ENCODE results near the gene PTCD2.
"Not testable (repeated sequence)": the region's sequence is repeated elsewhere in the genome, so short reads cannot be mapped to it uniquely, and the experiment has no call there.

Gene PTCD2

GRCh38 chr5:72378639-72379289 is 58.6 kb downstream of the PTCD2 start:
- DNase-seq (ENCODE audit: low read depth in 2 of 3, low spot score in 2 of 3) = no peak

DNA sequence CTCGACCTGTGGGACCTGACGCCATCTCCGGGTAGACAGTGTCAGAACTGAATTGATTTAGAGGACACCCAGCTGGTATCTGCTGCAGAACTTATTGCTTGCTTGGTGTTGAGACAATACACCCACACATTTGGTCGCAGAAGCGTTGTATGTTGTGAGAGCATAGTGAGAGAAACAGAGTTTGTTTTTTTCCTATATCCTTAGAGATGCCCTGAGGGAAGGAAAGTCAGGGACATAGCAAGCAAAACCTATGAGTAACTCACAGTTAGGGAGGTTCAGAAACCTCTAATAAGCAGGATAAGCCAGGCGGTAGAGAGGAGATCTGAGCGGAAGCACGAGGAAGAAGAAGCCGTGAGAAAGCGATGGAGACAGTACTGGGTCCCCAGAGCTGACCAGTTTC is 59.8 kb downstream of the PTCD2 start:
- no peak for DNase-seq (ENCODE audit: low read depth in 2 of 3, low spot score in 2 of 3)

DNA sequence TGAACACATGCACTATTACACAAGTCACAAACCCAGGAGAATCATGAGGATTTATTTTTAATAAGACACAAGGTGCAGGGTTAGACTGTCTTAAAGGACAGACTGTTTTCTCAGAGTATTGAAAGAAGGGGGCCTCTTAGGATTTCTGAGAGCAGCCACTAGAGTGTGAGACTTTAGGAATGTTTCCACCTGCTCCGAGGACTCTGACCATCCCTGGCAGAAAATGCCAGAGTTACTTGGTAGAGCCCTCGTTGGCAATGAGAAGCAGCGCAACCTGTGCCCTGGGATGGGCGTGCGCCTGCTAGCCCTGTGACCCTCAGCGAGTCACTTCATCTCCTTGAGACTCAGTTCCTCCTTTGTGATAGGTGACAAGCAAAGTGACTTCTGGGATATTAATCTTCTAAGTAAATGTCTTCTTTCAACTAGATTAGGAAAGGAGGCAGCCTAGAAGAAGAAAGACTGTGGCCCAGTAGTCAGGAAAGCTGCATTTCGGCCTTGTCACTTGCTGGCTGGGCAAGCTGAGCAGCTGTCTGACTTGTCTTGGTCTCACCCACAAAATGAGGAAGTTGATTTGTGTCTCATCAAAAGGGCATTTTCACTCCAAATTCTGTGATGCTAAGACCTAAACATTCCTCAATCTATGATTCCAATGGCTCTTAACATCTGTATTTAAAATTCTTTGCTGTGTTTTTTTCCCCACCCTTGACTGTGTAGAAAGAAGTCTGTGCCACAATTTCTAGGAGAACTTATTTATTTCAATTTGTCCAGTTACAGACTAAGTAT is 60.5 kb downstream of the PTCD2 start:
- DNase-seq (ENCODE audit: low read depth in 2 of 3, low spot score in 2 of 3) = no peak

GRCh38 chr5:72383280-72383679 is 63.1 kb downstream of the PTCD2 start:
- no peak for DNase-seq (ENCODE audit: low read depth in 2 of 3, low spot score in 2 of 3)

DNA sequence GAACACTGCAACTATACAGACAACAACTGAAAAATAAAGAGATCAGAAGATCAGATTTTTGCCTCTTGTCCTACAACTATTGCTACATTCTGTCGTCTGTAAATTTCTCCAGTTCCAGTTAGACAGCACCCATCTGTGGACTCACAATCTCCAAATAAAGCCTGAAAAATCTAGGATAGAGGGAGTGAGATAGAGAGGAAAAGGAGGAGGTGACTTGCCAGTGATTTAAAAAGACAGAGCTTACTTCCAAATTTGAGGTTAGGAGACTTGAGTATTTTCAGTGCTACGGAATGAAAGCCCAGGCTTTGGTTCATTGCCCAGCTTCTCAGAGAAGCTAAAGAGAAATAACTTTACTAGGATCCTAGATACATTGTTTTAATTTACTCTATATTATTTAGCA is 63.6 kb downstream of the PTCD2 start:
- DNase-seq (ENCODE audit: low read depth in 2 of 3, low spot score in 2 of 3) = no peak

DNA sequence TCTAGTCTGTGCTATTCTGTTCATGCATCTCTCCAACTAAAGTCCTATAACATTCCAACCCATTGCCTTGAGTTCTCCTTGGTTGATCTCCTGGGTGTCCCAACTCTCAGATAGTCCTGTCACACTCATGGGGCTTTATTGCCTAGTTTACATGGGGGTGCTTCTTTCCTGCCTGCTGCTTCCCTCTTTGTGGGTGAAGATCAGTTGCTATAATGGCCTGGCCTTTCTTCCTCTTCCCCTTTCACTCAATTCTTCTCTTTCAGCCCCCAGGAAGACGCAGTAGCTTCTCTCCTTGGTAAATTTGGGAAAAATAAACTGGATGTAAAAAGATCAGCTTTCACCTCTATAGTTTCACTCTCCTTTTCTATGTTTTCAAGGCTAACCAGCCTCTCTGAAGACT is 66.5 kb downstream of the PTCD2 start:
- no peak for DNase-seq (ENCODE audit: low read depth in 2 of 3, low spot score in 2 of 3)

- no peak for DNase-seq (ENCODE audit: low read depth in 2 of 3, low spot score in 2 of 3)
Measured at GRCh38 chr5:72387985-72388384, 67.8 kb downstream of the PTCD2 start.

- DNase-seq (ENCODE audit: low read depth in 2 of 3, low spot score in 2 of 3) = no peak
Measured at GRCh38 chr5:72388646-72389045, 68.5 kb downstream of the PTCD2 start.

DNA sequence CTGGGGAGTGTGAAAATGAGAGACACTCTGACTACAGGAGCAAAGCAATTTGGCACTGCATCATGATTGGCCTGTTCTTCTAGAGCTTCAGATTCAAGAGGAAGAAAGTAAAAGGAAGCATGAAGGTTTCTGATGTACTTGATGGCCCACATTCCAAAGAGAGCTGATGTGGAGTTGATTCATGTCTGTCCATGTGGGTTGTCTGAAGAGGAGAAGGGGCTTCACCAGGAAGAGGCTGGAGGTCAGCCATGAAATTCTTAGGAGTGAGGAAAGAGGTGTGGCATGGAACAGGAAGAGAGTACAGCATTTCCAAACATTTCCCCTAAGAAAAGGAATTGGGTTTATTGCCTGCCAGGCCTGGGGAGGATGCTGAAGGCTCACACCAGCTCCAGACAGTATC is 70.7 kb downstream of the PTCD2 start:
- no peak for DNase-seq (ENCODE audit: low read depth in 2 of 3, low spot score in 2 of 3)

- no peak for DNase-seq (ENCODE audit: low read depth in 2 of 3, low spot score in 2 of 3)
Measured at GRCh38 chr5:72392326-72392733, 72.2 kb downstream of the PTCD2 start.

DNA sequence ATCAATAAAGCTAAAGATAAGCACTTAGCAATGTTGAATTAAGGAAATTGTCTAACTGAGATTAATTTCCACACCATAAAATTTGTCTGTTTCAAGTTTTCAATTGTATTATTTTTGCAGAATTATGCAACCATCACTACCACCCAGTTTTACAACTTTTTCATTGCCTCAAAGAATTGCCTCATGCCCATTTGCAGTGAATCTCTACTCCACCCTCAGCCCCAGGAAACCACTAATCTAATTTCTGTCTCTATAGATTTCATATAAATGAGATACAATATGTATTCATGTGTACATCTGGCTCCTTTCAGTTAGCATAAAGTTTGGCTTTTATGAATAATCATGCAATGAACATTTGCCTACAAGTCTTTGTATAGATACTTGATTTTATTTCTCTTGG is 72.9 kb downstream of the PTCD2 start:
- DNase-seq (ENCODE audit: low read depth in 2 of 3, low spot score in 2 of 3) = no peak

- DNase-seq (ENCODE audit: low read depth in 2 of 3, low spot score in 2 of 3) = no peak
Measured at GRCh38 chr5:72394688-72395087, 74.5 kb downstream of the PTCD2 start.

DNA sequence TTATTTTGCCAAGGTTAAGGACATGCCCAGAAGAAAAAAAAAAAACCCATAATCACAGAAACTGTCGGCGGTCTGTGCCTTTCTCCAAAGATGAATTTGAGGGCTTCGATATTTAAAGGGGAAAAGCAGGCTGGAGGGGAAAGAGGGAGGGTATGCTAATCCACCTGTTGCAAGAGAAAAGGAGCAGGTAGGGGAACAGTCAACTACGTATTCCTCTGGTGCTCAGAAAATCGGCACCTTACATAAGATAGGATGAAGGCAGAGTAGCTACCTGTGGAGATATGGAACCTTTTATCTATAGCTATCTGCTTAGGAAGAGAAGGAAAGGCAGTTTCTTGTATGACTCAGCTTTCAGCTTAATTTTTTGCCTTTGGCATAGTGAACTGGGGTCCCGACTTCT is 77.7 kb downstream of the PTCD2 start:
- no peak for DNase-seq (ENCODE audit: low read depth in 2 of 3, low spot score in 2 of 3)

DNA sequence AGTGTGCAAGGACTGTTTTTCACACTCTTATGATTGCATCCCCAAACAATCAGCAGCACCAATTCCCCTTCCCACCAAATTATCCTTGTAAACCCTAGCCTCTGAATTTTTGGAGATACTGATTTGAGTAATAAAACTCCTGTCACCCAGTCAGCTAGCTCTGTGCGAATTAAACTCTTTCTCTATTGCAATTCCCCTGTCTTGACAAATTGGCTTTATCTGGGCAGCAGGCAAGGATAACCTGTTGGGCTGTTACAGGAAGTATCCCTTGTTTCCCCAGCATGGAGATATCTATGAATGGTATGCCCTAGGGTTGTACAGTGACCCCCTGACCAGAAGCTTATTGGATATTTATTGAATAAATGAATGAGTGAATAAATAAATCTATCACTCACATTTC is 80.8 kb downstream of the PTCD2 start:
- DNase-seq (ENCODE audit: low read depth in 2 of 3, low spot score in 2 of 3) = no peak

DNA sequence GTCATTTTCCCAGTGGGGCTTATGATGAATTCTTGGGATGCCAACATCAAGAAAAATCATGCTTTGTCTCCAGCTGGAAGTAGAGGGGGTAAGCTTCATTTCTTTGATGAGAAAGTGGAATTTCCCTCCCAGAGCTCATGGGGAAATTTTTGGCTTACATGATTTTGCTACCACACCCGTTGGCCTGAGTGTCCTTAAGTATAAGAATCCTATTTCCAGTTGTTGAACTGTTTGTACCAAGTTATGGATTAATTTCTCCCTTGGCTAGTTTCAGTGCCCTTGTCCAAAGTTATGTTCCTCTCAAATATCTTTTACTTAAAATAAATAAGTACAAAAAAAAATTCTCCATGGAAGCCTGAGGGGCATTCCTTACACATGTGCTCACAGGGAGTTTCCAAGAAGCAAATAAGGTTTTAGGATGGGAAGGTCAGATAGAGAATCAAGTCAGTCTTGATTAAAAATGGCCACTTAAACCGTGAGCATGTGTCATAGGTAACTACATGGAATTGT is 82.3 kb downstream of the PTCD2 start:
- no peak for DNase-seq (ENCODE audit: low read depth in 2 of 3, low spot score in 2 of 3)

DNA sequence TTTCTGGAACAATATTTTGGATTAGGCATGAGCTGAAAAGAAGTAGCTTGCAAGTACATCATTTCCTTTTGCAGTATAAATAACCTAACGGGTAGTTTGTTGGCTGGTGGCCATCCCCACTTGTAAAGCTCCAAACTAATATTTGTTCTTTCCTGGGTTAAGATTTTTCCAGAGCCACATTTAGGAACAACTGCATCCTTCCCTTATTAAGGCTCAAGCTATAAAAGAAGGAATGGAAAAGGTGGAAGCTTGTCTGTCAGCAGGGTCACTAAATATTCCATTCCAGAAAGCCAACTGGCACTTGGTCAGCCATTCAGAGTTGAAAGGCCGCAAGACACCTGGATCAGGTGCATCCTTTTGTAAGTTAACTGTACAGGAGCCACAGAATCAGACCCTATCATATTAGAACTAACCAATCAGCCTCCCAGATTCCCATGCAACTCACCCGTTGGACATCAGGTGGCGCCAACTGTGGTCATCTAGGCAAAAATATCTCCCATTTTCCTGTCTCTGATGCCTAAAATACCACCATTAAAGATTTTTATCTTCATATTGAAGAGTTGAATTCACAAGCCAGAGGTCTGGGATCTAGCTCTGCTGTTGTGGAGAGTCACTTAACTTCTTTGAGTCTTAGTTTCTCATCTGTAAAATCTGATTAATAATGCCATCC is 82.9 kb downstream of the PTCD2 start:
- DNase-seq (ENCODE audit: low read depth in 2 of 3, low spot score in 2 of 3) = no peak

DNA sequence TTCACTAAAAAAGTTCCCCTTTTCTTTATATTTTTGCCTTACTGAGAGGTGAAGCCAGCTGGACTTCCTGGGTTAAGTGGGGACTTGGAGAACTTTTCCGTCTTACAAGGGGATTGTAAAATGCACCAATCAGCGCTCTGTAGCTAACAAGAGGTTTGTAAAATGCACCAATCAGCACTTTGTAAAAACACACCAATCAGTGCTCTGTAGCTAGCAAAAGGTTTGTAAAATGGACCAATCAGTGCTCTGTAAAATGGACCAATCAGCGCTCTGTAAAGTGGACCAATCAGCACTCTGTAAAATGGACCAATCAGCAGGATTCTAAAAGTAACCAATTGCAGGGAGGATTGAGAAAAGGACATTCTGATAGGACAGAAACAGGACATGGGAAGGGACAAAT is 84.6 kb downstream of the PTCD2 start:
- DNase-seq (ENCODE audit: low read depth in 2 of 3, low spot score in 2 of 3) = not testable (repeated sequence)

DNA sequence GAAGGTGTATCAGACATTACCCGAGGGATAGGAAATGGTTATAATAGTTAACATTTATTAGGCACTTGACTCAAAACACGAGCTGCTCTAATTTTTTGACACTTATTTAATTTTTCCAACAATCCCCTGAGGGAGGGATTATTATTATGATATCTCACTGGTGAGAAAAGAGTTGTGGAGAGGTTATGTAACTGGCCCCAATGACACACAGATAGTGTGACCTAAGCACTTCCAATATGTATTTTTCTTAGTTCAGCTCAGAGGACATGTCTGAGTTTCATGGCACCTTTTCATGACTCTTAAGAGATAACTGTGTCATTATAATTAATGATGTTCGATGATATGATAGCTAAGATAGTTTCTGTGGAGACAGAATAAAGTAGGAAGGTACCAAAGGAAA is 86.9 kb downstream of the PTCD2 start:
- DNase-seq (ENCODE audit: low read depth in 2 of 3, low spot score in 2 of 3) = no peak

GRCh38 chr5:72407541-72407940 is 87.4 kb downstream of the PTCD2 start:
- DNase-seq (ENCODE audit: low read depth in 2 of 3, low spot score in 2 of 3) = no peak

- DNase-seq (ENCODE audit: low read depth in 2 of 3, low spot score in 2 of 3) = no peak
Measured at GRCh38 chr5:72408127-72408526, 88.0 kb downstream of the PTCD2 start.

DNA sequence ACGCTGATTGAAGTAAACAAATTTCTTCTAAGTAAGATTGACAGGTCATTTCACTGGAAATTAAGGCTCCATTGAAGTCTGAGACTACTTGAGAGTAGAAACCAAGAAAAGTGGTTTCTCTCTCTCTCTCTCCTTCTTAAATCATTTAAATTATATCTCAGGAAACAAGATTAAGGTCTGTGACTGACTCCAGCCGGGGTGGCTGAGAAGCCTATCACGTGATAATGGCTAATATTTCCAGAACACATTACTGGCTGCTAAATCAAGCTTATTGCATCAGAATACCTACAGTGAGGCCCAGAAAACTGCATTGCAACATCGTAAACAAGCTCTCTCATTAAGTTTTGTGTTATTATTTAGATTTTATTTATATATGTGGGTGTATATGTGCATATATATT is 88.4 kb downstream of the PTCD2 start:
- no peak for DNase-seq (ENCODE audit: low read depth in 2 of 3, low spot score in 2 of 3)

GRCh38 chr5:72410688-72411295 is 90.6 kb downstream of the PTCD2 start:
- no peak for DNase-seq (ENCODE audit: low read depth in 2 of 3, low spot score in 2 of 3)
